ENCODE results near the gene LARP1.
A peak's percentile ranks its signal among the peaks of the same experiment; 100 is the strongest.

LARP1 gene

GRCh38 chr5:154857530-154858296 is 102.5 kb downstream of the LARP1 start:
- Histone ChIP-seq H3K27me3 (ENCODE audit: insufficient read depth, low read length) (no peaks in the 10 kb centered on the region), H3K36me3 (ENCODE audit: insufficient read depth, low read length) (peaks cover 2% of the 10 kb centered on the region), H3K4me3 (ENCODE audit: low read length) (peak overlapping the region; percentile 94), H2AFZ (ENCODE audit: low read depth, low read length) (peak overlapping the region; percentile 14), H3K4me1 (ENCODE audit: insufficient read depth, low read length) (peaks cover 21% of the 10 kb centered on the region), H3K9me3 (ENCODE audit: low read length) (no peaks in the 10 kb centered on the region)

GRCh38 chr5:154858297-154858971 is 103.3 kb downstream of the LARP1 start, which contains the start of gene CNOT8:
TSS of gene CNOT8 (plus strand) at chr5:154858627. CDS start at chr5:154863279, 4,652 bp downstream.
- Histone ChIP-seq H3K9me3 (ENCODE audit: low read length) (no peaks in the 10 kb centered on the region), H3K36me3 (ENCODE audit: insufficient read depth, low read length) (peaks cover 8% of the 10 kb centered on the region), H3K4me3 (ENCODE audit: low read length) (peak within 1 kb of the TSS; percentile 94), H2AFZ (ENCODE audit: low read depth, low read length) (peak within 1 kb of the TSS; percentile 14), H3K4me1 (ENCODE audit: insufficient read depth, low read length) (peaks cover 21% of the 10 kb centered on the region), H3K27me3 (ENCODE audit: insufficient read depth, low read length) (no peaks in the 10 kb centered on the region)

GRCh38 chr5:154858972-154859871 is 104.0 kb downstream of the LARP1 start:
- Histone ChIP-seq H3K4me3 (ENCODE audit: low read length) (peak overlapping the region; percentile 94), H2AFZ (ENCODE audit: low read depth, low read length) (no peak overlapping the region), H3K27me3 (ENCODE audit: insufficient read depth, low read length) (no peaks in the 10 kb centered on the region), H3K36me3 (ENCODE audit: insufficient read depth, low read length) (peaks cover 14% of the 10 kb centered on the region), H3K4me1 (ENCODE audit: insufficient read depth, low read length) (peaks cover 21% of the 10 kb centered on the region), H3K9me3 (ENCODE audit: low read length) (no peaks in the 10 kb centered on the region)

- Histone ChIP-seq H3K9me3 (ENCODE audit: low read length) (no peaks in the 10 kb centered on the region), H3K36me3 (ENCODE audit: insufficient read depth, low read length) (peaks cover 21% of the 10 kb centered on the region), H3K4me1 (ENCODE audit: insufficient read depth, low read length) (peaks cover 21% of the 10 kb centered on the region), H3K4me3 (ENCODE audit: low read length) (peak overlapping the region; percentile 94), H2AFZ (ENCODE audit: low read depth, low read length) (no peak overlapping the region), H3K27me3 (ENCODE audit: insufficient read depth, low read length) (no peaks in the 10 kb centered on the region)
Measured at GRCh38 chr5:154860123-154860522, 104.9 kb downstream of the LARP1 start.

- no peak overlapping the region for H2AFZ ChIP-seq (ENCODE audit: low read depth, low read length)
- peaks cover 28% of the 10 kb centered on the region for H3K36me3 ChIP-seq (ENCODE audit: insufficient read depth, low read length)
- H3K4me3 ChIP-seq (ENCODE audit: low read length): peak overlapping the region; percentile 94
- peaks cover 21% of the 10 kb centered on the region for H3K4me1 ChIP-seq (ENCODE audit: insufficient read depth, low read length)
- no peaks in the 10 kb centered on the region for H3K9me3 ChIP-seq (ENCODE audit: low read length)
- H3K27me3 ChIP-seq (ENCODE audit: insufficient read depth, low read length): no peaks in the 10 kb centered on the region
Measured at GRCh38 chr5:154860765-154861164, 105.6 kb downstream of the LARP1 start.

GRCh38 chr5:154861946-154862345 is 106.8 kb downstream of the LARP1 start:
- no peaks in the 10 kb centered on the region for H3K9me3 ChIP-seq (ENCODE audit: low read length)
- peaks cover 18% of the 10 kb centered on the region for H3K4me1 ChIP-seq (ENCODE audit: insufficient read depth, low read length)
- no peak overlapping the region for H2AFZ ChIP-seq (ENCODE audit: low read depth, low read length)
- no peaks in the 10 kb centered on the region for H3K27me3 ChIP-seq (ENCODE audit: insufficient read depth, low read length)
- H3K4me3 ChIP-seq (ENCODE audit: low read length): no peak overlapping the region
- H3K36me3 ChIP-seq (ENCODE audit: insufficient read depth, low read length): peaks cover 40% of the 10 kb centered on the region

- H3K4me1 ChIP-seq (ENCODE audit: insufficient read depth, low read length): peaks cover 17% of the 10 kb centered on the region
- H3K36me3 ChIP-seq (ENCODE audit: insufficient read depth, low read length): peaks cover 48% of the 10 kb centered on the region
- H2AFZ ChIP-seq (ENCODE audit: low read depth, low read length): no peak overlapping the region
- H3K4me3 ChIP-seq (ENCODE audit: low read length): no peak overlapping the region
- H3K9me3 ChIP-seq (ENCODE audit: low read length): no peaks in the 10 kb centered on the region
- H3K27me3 ChIP-seq (ENCODE audit: insufficient read depth, low read length): no peaks in the 10 kb centered on the region
Measured at GRCh38 chr5:154862766-154863165, 107.6 kb downstream of the LARP1 start.

GRCh38 chr5:154863291-154864080 is 108.3 kb downstream of the LARP1 start:
- peaks cover 17% of the 10 kb centered on the region for H3K4me1 ChIP-seq (ENCODE audit: insufficient read depth, low read length)
- no peak overlapping the region for H2AFZ ChIP-seq (ENCODE audit: low read depth, low read length)
- no peaks in the 10 kb centered on the region for H3K27me3 ChIP-seq (ENCODE audit: insufficient read depth, low read length)
- H3K9me3 ChIP-seq (ENCODE audit: low read length): no peaks in the 10 kb centered on the region
- no peak overlapping the region for H3K4me3 ChIP-seq (ENCODE audit: low read length)
- H3K36me3 ChIP-seq (ENCODE audit: insufficient read depth, low read length): peaks cover 51% of the 10 kb centered on the region

GRCh38 chr5:154865466-154866184 is 110.4 kb downstream of the LARP1 start:
- Histone ChIP-seq H2AFZ (ENCODE audit: low read depth, low read length) (no peak overlapping the region), H3K36me3 (ENCODE audit: insufficient read depth, low read length) (peaks cover 63% of the 10 kb centered on the region), H3K4me3 (ENCODE audit: low read length) (no peak overlapping the region), H3K9me3 (ENCODE audit: low read length) (no peaks in the 10 kb centered on the region), H3K27me3 (ENCODE audit: insufficient read depth, low read length) (no peaks in the 10 kb centered on the region), H3K4me1 (ENCODE audit: insufficient read depth, low read length) (peaks cover 5% of the 10 kb centered on the region)

- H3K9me3 ChIP-seq (ENCODE audit: low read length): no peaks in the 10 kb centered on the region
- no peaks in the 10 kb centered on the region for H3K27me3 ChIP-seq (ENCODE audit: insufficient read depth, low read length)
- H3K4me3 ChIP-seq (ENCODE audit: low read length): no peak overlapping the region
- H2AFZ ChIP-seq (ENCODE audit: low read depth, low read length): no peak overlapping the region
- H3K36me3 ChIP-seq (ENCODE audit: insufficient read depth, low read length): peaks cover 71% of the 10 kb centered on the region
- H3K4me1 ChIP-seq (ENCODE audit: insufficient read depth, low read length): no peaks in the 10 kb centered on the region
Measured at GRCh38 chr5:154866841-154867240, 111.7 kb downstream of the LARP1 start.

Data from neuron (in vitro differentiated cells).